CD4-positive, alpha-beta T cell treated with Interleukin-10 for 1 hour (primary cell): ENCODE data around the gene DTX2.
"Not testable (repeated sequence)": the region's sequence is repeated elsewhere in the genome, so short reads cannot be mapped to it uniquely, and the experiment has no call there.

Source experiments
- DNase-seq: peaks from one replicate; pipeline ENCODE4 v3.0.0-alpha.2; 2020

DTX2 gene

GRCh38 chr7:76495717-76496116 is 34.2 kb downstream of the DTX2 start:
- not testable (repeated sequence) for DNase-seq

DNA sequence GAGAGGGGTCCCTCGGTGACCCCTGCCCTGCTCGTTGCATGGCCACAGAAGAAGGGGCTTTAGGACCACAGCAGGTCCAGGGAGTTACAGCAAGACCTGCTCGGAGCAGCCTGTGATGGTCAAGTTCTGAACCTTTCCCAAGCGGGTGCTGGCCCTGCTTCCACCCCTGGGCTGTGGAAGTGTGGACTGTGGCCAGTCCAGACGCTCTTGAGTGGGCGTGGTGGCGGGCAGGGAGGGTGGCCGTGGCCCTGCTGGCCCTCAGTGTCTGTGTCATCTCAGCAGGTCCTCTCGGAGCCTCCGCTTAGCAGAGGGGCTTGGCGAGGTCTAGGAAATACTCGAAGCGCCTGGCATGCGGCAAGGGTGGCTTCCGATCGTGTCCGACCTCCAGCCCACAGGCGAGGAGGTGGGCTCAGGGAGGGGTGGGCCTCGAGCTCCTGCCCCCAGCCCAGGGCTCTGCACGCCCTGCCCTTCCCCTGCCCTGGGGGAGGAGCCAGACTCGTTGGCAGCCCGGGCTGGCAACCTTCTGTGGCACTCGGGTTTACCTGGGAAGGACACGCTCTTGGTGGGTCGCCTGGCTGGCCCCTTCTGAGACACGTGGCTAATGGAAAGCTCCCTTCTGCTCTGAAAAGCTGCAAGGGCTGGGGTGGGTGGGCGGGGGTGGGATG is 36.5 kb downstream of the DTX2 start:
- not testable (repeated sequence) for DNase-seq

DNA sequence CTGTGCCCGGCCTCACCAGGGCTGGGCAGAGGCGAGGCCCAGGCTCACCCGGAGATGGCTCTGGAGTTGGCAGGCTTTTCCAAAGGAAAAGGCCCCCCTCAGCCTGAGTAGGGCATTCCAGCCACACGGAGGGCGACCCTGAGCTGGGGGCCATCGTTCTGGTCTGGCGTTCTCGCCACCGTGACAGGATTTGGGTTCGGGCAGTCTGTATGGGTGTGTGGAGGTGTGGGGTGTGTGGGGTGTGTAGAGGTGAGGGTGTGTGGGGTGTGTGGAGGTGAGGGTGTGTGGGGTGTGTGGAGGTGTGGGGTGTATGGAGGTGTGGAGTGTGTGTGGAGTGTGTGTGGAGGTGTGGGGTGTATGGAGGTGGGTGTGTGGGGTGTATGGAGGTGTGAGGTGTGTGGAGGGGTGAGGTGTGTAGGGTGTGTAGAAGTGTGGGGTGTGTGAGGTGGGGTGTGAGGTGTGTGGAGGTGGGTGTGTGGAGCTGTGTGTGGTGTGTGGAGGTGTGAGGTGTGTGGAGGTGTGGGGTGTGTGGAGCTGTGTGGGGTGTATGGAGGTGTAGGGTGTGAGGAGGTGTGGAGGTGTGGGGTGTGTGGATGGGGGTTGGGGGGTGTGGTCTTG is 37.2 kb downstream of the DTX2 start:
- DNase-seq: not testable (repeated sequence)

DNA sequence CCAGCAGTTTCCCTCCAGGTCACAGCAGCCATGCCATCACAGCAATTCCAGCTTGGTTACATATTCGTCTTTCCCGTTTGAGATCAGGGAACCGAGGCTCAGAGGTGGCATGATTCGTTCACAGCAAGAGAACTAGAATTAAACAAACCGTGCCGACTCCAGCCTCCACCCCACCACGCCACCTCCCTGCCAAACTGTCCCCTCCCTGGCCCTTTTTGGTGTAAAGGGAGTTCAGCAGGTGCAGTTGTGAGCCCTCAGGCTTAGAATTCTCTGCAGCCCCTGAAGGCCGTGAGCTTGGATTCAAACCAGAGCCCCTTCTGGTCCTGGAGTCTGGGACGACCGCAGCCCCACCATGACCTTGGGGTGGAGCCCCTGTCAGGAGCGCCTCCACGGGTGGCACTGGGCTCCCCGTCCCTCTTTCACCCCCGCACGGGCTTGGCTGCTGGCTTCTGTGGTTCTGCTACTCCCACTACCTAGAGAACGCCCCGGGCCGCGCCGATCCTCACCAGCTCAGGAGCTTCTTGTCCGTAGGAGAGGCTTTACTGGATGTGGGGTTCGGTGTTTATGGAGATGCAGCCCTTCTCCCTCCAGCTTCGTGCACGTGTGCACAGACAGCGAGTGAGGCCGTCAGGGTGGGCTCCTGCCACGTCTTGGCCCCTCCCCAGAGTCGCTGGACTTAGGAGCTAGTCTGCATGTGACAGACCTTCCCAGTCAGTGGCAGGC is 37.9 kb downstream of the DTX2 start:
- not testable (repeated sequence) for DNase-seq

- DNase-seq: not testable (repeated sequence)
Measured at GRCh38 chr7:76499924-76500241, 38.4 kb downstream of the DTX2 start.

- not testable (repeated sequence) for DNase-seq
Measured at GRCh38 chr7:76502224-76502623, 40.7 kb downstream of the DTX2 start.

GRCh38 chr7:76502836-76503235 is 41.3 kb downstream of the DTX2 start:
- DNase-seq: not testable (repeated sequence)

- not testable (repeated sequence) for DNase-seq
Measured at GRCh38 chr7:76503244-76503643, 41.7 kb downstream of the DTX2 start.

- DNase-seq: not testable (repeated sequence)
Measured at GRCh38 chr7:76504351-76505167, 43.0 kb downstream of the DTX2 start.

DNA sequence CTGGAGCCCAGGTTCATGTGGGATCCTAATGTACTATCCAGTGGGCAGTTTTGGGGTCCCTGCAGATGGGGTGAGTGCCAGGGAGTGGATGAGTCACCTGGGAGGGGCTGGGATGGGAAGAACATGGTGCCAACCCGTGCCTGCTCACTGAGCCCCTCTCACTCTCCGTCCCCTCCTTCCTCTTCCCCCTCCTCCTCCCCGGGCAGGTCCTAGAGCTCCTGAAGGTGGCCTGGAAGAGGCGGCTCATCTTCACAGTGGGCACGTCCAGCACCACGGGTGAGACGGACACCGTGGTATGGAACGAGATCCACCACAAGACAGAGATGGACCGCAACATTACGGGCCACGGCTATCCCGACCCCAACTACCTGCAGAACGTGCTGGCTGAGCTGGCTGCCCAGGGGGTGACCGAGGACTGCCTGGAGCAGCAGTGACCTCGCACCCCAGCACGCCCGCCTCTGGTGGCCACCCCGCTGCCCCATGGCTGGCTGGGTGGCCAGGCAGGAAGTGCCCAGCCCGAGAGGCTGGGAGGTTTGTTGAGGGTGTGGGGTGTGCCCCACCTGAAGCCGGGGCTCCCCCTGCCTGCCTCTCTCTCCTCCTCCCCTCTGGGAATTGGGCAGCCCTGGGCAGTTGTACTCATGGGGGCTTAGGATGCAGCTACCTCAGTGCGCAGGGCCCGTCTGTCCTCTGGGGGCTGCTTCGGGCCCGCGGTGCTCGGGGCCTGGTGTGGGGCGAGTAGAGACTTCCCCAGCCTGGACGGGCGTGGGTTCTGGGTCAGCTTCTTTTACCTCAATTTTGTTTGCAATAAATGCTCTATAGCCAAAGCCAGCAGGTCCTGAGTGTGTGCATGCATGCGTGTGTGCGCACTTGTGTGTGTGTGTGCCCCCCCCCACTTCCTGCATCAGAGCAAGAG is 43.9 kb downstream of the DTX2 start:
- no peak for DNase-seq

DNA sequence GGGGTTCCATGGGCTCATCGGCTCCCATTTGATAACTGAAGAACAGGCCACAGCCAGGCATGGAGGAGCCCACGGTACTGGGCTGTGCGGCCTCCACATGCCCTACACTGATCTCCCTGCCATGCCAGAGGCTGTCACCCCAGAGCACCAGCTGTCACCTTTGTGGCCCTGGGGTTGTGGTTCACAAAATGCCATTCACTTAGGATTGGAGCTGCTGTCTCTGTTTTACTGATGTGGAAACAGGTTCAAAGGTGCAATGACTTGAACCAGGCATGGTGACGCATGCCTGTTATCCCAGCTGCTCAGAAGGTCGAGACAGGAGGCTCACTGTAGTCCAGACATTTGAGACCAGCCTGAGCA is 44.6 kb downstream of the DTX2 start:
- DNase-seq: no peak

- DNase-seq: not testable (repeated sequence)
Measured at GRCh38 chr7:76506643-76507042, 45.1 kb downstream of the DTX2 start.

- peak; percentile 21 for DNase-seq
Measured at GRCh38 chr7:76507723-76508406, 46.4 kb downstream of the DTX2 start.

DNA sequence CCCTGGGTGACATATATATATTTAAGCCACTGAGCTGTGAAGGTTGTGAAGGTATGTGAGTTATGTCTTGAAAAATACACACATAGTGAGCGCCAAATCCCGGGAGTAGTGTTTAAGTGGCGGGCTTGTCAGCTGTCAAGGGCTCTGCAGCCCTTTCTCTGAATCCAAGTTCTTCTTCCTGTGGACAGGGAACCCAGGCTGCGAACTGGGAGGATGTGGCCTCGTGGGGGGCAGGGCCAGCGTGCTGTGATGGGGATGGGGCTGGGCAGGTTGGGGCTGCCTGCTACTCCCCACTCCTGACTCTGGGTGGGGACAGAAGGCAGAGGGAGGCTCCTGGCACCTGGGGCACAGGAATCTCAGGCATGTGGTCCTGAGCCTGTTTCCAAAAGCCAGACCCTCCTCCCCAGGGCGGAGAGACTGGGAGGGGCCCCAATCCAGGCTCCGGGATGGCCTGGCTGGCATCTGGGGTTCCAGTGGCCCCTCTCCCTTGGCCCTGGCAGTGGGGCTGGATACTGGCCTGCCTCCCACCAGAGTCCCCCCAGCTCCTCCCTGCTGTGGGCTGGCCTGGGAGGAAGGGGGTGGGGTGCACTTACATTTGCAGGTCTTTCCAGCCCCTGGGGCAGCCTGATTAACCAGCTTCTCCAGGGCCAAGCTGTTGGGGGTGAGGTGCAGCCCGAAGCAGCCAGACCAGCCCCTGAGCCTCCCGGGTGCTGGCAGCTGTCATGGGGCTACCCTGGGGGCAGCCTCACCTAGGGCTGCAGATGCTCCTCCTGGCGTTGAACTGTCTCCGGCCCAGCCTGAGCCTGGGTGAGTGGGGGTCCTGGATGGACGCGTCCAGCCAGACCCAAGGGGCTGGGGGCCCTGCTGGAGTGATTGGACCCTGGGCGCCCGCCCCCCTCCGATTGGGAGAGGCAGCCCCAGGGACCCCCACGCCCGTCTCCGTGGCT is 48.7 kb downstream of the DTX2 start, which contains the start of gene UPK3B:
Gene UPK3B, plus strand, starts transcription at position 622 of the 947 bp plus-strand sequence. Its CDS starts 101 bp downstream, at position 723.
- DNase-seq: no peak

GRCh38 chr7:76511200-76511910 is 49.8 kb downstream of the DTX2 start:
- DNase-seq: not testable (repeated sequence)

- DNase-seq: not testable (repeated sequence)
Measured at GRCh38 chr7:76511911-76512885, 50.7 kb downstream of the DTX2 start.

DNA sequence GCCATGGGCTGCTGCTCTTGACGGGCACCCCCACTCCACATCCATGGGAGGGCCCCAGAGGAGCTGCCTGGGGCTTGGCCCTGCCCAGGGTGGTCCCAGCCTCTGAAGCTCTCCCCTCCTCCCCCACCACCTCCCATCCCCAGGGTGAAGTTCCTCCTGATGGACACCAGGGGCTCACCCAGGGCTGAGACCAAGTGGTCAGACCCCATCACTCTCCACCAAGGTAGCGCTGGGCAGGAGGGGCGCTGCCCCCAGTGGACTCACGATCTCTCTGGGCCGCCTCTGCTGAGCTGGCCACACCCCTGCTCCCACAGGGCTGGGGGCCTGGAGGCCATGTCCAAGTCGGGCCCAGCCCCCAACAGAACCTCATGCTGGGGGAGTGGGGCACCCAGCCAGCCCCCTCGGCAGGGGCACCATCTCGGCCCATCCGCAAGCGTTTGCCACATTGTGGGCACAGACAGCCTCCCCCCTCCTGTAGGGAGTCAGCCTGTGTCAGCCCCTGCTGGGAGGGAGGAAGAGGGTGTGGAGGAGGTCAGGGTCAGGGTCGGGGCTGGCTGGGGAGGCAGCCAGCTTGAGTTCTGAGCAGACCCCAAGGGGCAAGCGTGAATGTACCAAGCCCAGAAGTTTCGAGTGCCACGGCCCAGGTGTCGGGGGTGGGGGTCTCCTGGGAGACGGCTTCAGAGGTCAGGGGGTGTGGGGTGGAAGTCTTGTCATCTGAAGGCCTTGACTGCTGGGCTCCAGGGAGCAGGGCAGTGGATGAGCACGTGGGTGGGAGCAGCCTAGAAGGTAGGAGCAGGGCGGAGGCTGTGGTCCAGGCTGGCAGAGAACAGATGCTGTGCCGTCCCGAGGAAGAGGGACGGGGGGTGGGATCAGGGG is 51.7 kb downstream of the DTX2 start:
- no peak for DNase-seq
